ENCODE data around the gene CLEC16A. TPM values are rescaled to one million over a fixed set of nuclear protein-coding genes. Genes with fewer than 3 reads are reported as not detected.
A peak's percentile ranks its signal among the peaks of the same experiment; 100 is the strongest.

CLEC16A gene
- total RNA-seq, 1 donor from 2014 or later = 7.8 TPM

GRCh38 chr16:10969615-10970014 is 25.3 kb downstream of the CLEC16A start:
- Histone ChIP-seq H3K4me3 (no peak overlapping the region), H3K36me3 (no peaks in the 10 kb centered on the region), H3K27me3 (no peaks in the 10 kb centered on the region), H4K20me1 (ENCODE audit: low read depth) (no peaks in the 10 kb centered on the region), H3F3A (ENCODE audit: low read depth) (no peaks in the 10 kb centered on the region), H2AFZ (replicated peaks) (no peak overlapping the region), H3K9ac (no peak overlapping the region), H3K4me2 (no peak overlapping the region), H3K27ac (no peak overlapping the region), H3K9me3 (ENCODE audit: low read depth) (no peaks in the 10 kb centered on the region), H3K4me1 (no peaks in the 10 kb centered on the region), H3K79me2 (ENCODE audit: low read depth) (no peaks in the 10 kb centered on the region)
- Mint-ChIP-seq H3K4me3 (no peak overlapping the region), H3K27ac (no peak overlapping the region), H3K27me3 (ENCODE audit: insufficient read depth, low read depth) (peaks cover 2% of the 10 kb centered on the region), H3K36me3 (peaks cover 3% of the 10 kb centered on the region), H3K4me1 (peaks cover 11% of the 10 kb centered on the region), H3K9me3 (no peaks in the 10 kb centered on the region)
- TF ChIP-seq EZH2phosphoT487 (IDR thresholded peaks at IDR 0.05) = no peak
- TF ChIP-seq, protein P1, sequence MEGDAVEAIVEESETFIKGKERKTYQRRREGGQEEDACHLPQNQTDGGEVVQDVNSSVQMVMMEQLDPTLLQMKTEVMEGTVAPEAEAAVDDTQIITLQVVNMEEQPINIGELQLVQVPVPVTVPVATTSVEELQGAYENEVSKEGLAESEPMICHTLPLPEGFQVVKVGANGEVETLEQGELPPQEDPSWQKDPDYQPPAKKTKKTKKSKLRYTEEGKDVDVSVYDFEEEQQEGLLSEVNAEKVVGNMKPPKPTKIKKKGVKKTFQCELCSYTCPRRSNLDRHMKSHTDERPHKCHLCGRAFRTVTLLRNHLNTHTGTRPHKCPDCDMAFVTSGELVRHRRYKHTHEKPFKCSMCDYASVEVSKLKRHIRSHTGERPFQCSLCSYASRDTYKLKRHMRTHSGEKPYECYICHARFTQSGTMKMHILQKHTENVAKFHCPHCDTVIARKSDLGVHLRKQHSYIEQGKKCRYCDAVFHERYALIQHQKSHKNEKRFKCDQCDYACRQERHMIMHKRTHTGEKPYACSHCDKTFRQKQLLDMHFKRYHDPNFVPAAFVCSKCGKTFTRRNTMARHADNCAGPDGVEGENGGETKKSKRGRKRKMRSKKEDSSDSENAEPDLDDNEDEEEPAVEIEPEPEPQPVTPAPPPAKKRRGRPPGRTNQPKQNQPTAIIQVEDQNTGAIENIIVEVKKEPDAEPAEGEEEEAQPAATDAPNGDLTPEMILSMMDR (IDR thresholded peaks at IDR 0.05) = no peak
- no peak for TF ChIP-seq EZH2 (IDR thresholded peaks at IDR 0.05)
- DNase-seq (ENCODE audit: low spot score) = no peak

GRCh38 chr16:10970065-10970464 is 25.7 kb downstream of the CLEC16A start:
- Histone ChIP-seq H3K79me2 (ENCODE audit: low read depth) (no peaks in the 10 kb centered on the region), H3K36me3 (no peaks in the 10 kb centered on the region), H2AFZ (replicated peaks) (no peak overlapping the region), H3K9ac (no peak overlapping the region), H3K9me3 (ENCODE audit: low read depth) (no peaks in the 10 kb centered on the region), H4K20me1 (ENCODE audit: low read depth) (no peaks in the 10 kb centered on the region), H3K4me3 (no peak overlapping the region), H3K27ac (no peak overlapping the region), H3F3A (ENCODE audit: low read depth) (no peaks in the 10 kb centered on the region), H3K4me2 (no peak overlapping the region), H3K4me1 (no peaks in the 10 kb centered on the region), H3K27me3 (no peaks in the 10 kb centered on the region)
- H3K4me1 Mint-ChIP-seq = peaks cover 11% of the 10 kb centered on the region
- no peak for DNase-seq (ENCODE audit: low spot score)
- H3K9me3 Mint-ChIP-seq = no peaks in the 10 kb centered on the region
- no peak overlapping the region for H3K27ac Mint-ChIP-seq
- no peak overlapping the region for H3K4me3 Mint-ChIP-seq
- peaks cover 3% of the 10 kb centered on the region for H3K36me3 Mint-ChIP-seq
- TF ChIP-seq EZH2phosphoT487 (IDR thresholded peaks at IDR 0.05) = no peak
- TF ChIP-seq, protein P1 (IDR thresholded peaks at IDR 0.05) = no peak
- TF ChIP-seq EZH2 (IDR thresholded peaks at IDR 0.05) = no peak
- peaks cover 2% of the 10 kb centered on the region for H3K27me3 Mint-ChIP-seq (ENCODE audit: insufficient read depth, low read depth)

DNA sequence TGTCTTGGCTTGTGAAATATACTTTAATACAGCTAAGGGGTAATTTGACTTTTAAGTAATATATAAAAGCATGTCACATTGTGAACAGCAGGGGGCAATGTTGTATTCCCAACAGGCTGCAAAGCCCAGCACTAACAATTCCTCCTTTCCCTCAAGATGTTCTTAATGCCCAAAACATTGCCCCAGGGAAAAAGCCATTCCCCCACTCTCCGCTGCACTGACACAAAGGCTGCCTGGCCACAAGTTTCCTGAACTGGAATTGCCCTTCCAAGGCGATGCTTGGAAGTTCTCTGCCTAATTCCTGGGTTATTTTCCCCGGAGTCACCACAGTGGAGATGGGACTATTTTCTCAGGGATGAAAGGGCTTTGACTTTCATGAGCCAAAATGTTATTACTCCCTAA is 27.2 kb downstream of the CLEC16A start:
- no peak overlapping the region for H3K9ac ChIP-seq
- H3K4me3 Mint-ChIP-seq = no peak overlapping the region
- no peak overlapping the region for H2AFZ ChIP-seq (replicated peaks)

More for the DNA sequence above, 27.2 kb downstream of the CLEC16A start:
- Histone ChIP-seq H3K36me3 (no peaks in the 10 kb centered on the region), H4K20me1 (ENCODE audit: low read depth) (no peaks in the 10 kb centered on the region), H3K79me2 (ENCODE audit: low read depth) (no peaks in the 10 kb centered on the region), H3F3A (ENCODE audit: low read depth) (no peaks in the 10 kb centered on the region), H3K4me1 (no peaks in the 10 kb centered on the region), H3K9me3 (ENCODE audit: low read depth) (no peaks in the 10 kb centered on the region), H3K27me3 (no peaks in the 10 kb centered on the region), H3K4me2 (no peak overlapping the region), H3K4me3 (no peak overlapping the region), H3K27ac (no peak overlapping the region)
- H3K9me3 Mint-ChIP-seq = no peaks in the 10 kb centered on the region
- H3K4me1 Mint-ChIP-seq = peaks cover 16% of the 10 kb centered on the region
- TF ChIP-seq EZH2phosphoT487 (IDR thresholded peaks at IDR 0.05) = no peak
- TF ChIP-seq, protein P1 (IDR thresholded peaks at IDR 0.05) = peak; percentile 84
- DNase-seq (ENCODE audit: low spot score) = peak; percentile 86
- peaks cover 3% of the 10 kb centered on the region for H3K27me3 Mint-ChIP-seq (ENCODE audit: insufficient read depth, low read depth)
- H3K36me3 Mint-ChIP-seq = peaks cover 3% of the 10 kb centered on the region
- no peak overlapping the region for H3K27ac Mint-ChIP-seq
